Neural progenitor cell (in vitro differentiated cells): ENCODE measurements around the gene POU2AF2. TPM values are rescaled to one million over a fixed set of nuclear protein-coding genes. Genes with fewer than 3 reads are reported as not detected.

Experiments used
- DNase-seq: peaks from one replicate; pipeline ENCODE4 v3.0.0-alpha.2; 2016; ENCODE audit warnings: low spot score
- H2AFZ ChIP-seq: fragments of 200-600 bp; sonication (generic); replicated peaks from 2 replicates; pipeline ENCODE4 v1.6.1; 2016; ENCODE audit warnings: antibody characterized with exemption
- H3F3A ChIP-seq: fragments of 200-600 bp; sonication (generic); 2 replicates; pipeline ENCODE4 v1.6.1; 2016; ENCODE audit warnings: antibody characterized with exemption, low read depth
- H3K27ac ChIP-seq: fragments of 200-600 bp; sonication (generic); 2 replicates; pipeline ENCODE4 v1.5.1; 2016; ENCODE audit warnings: mild to moderate bottlenecking
- H3K27me3 ChIP-seq: fragments of 200-600 bp; sonication (generic); 2 replicates; pipeline ENCODE4 v1.6.1; 2016; ENCODE audit warnings: mild to moderate bottlenecking, moderate library complexity
- H3K36me3 ChIP-seq: fragments of 200-600 bp; sonication (generic); 2 replicates; pipeline ENCODE4 v1.5.1; 2016
- H3K4me1 ChIP-seq: fragments of 200-600 bp; sonication (generic); 2 replicates; pipeline ENCODE4 v1.6.1; 2016; ENCODE audit warnings: mixed run types
- H3K4me2 ChIP-seq: fragments of 200-600 bp; sonication (generic); 2 replicates; pipeline ENCODE4 v1.6.1; 2016
- H3K4me3 ChIP-seq: fragments of 200-600 bp; sonication (generic); 2 replicates; pipeline ENCODE4 v1.5.1; 2016
- H3K79me2 ChIP-seq: fragments of 200-600 bp; sonication (generic); 2 replicates; pipeline ENCODE4 v1.6.1; 2016; ENCODE audit warnings: low read depth
- H3K9ac ChIP-seq: fragments of 200-600 bp; sonication (generic); 2 replicates; pipeline ENCODE4 v1.6.1; 2016
- H3K9me3 ChIP-seq: fragments of 200-600 bp; sonication (generic); 2 replicates; pipeline ENCODE4 v1.5.1; 2016; ENCODE audit warnings: low read depth
- H4K20me1 ChIP-seq: fragments of 200-600 bp; sonication (generic); 2 replicates; pipeline ENCODE4 v1.6.1; 2016; ENCODE audit warnings: low read depth
- H3K27ac Mint-ChIP-seq: 3 replicates; pipeline ENCODE4 v1.8.0; 2021; ENCODE audit warnings: mixed read lengths
- H3K27me3 Mint-ChIP-seq: 2 replicates; pipeline ENCODE4 v1.8.0; 2022; ENCODE audit warnings: low read depth, mild to moderate bottlenecking, inconsistent platforms, moderate library complexity, mixed read lengths; ENCODE audit not compliant: insufficient read depth
- H3K36me3 Mint-ChIP-seq: 3 replicates; pipeline ENCODE4 v1.8.0; 2021; ENCODE audit warnings: mixed read lengths
- H3K4me1 Mint-ChIP-seq: 3 replicates; pipeline ENCODE4 v1.8.0; 2021; ENCODE audit warnings: mixed read lengths
- H3K4me3 Mint-ChIP-seq: 3 replicates; pipeline ENCODE4 v1.8.0; 2021; ENCODE audit warnings: mild to moderate bottlenecking, moderate library complexity, mixed read lengths
- H3K9me3 Mint-ChIP-seq: 3 replicates; pipeline ENCODE4 v1.8.0; 2020; ENCODE audit warnings: mixed read lengths
- CTCF ChIP-seq: fragments of 200-600 bp; sonication (generic); IDR thresholded peaks from 2 replicates; pipeline ENCODE4 v1.5.1; 2017; ENCODE audit warnings: antibody characterized with exemption, mild to moderate bottlenecking
- EZH2 ChIP-seq: fragments of 200-600 bp; sonication (generic); IDR thresholded peaks from 2 replicates; pipeline ENCODE4 v1.6.1; 2017; ENCODE audit warnings: antibody characterized with exemption, mild to moderate bottlenecking, moderate library complexity
- EZH2phosphoT487 ChIP-seq: fragments of 200-600 bp; sonication (generic); IDR thresholded peaks from 2 replicates; pipeline ENCODE4 v1.6.1; 2017; ENCODE audit warnings: antibody characterized with exemption
- total RNA-seq: library from RNA; depleted of rRNA; stranded (reverse); fragments of >200 nt; gene quantifications from 2 replicates; pipeline ENCODE4 v1.2.3, GENCODE V29; 2015; ENCODE audit warnings: low replicate concordance

POU2AF2 gene
- total RNA-seq, 1 donor from 2014 or later, result not detected

- H3K27ac Mint-ChIP-seq, result no peak overlapping the region
Observed at GRCh38 chr11:111320728-111321568, 75.4 kb downstream of the POU2AF2 start.

GRCh38 chr11:111322534-111322933 is 77.0 kb downstream of the POU2AF2 start:
- no peaks in the 10 kb centered on the region for H4K20me1 ChIP-seq
- H3K4me1 Mint-ChIP-seq, result peaks cover 31% of the 10 kb centered on the region
- no peaks in the 10 kb centered on the region for H3K79me2 ChIP-seq
- H3K36me3 Mint-ChIP-seq, result peaks cover 1% of the 10 kb centered on the region
- no peaks in the 10 kb centered on the region for H3K36me3 ChIP-seq
- no peak overlapping the region for H3K27ac Mint-ChIP-seq
- no peaks in the 10 kb centered on the region for H3K27me3 ChIP-seq
- no peak overlapping the region for H3K4me3 Mint-ChIP-seq
- no peaks in the 10 kb centered on the region for H3K9me3 Mint-ChIP-seq
- peaks cover 4% of the 10 kb centered on the region for H3K27me3 Mint-ChIP-seq
- H3F3A ChIP-seq, result no peaks in the 10 kb centered on the region
- H3K27ac ChIP-seq, result no peak overlapping the region
- H3K9ac ChIP-seq, result no peak overlapping the region
- H2AFZ ChIP-seq, result no peak overlapping the region
- no peak for DNase-seq
- H3K4me1 ChIP-seq, result no peaks in the 10 kb centered on the region
- H3K9me3 ChIP-seq, result no peaks in the 10 kb centered on the region
- TF ChIP-seq EZH2phosphoT487 (no peak), CTCF (no peak), EZH2 (no peak)
- no peak overlapping the region for H3K4me2 ChIP-seq
- no peak overlapping the region for H3K4me3 ChIP-seq

More at GRCh38 chr11:111320728-111321568, 75.4 kb downstream of the POU2AF2 start:
- peak overlapping the region; percentile 3 for H2AFZ ChIP-seq
- Mint-ChIP-seq H3K27me3 (peaks cover 2% of the 10 kb centered on the region), H3K4me3 (no peak overlapping the region), H3K9me3 (peaks cover 1% of the 10 kb centered on the region), H3K4me1 (peaks cover 30% of the 10 kb centered on the region), H3K36me3 (no peaks in the 10 kb centered on the region)
- H3K4me3 ChIP-seq, result no peak overlapping the region
- no peaks in the 10 kb centered on the region for H3K79me2 ChIP-seq
- no peaks in the 10 kb centered on the region for H3K9me3 ChIP-seq
- H3K4me2 ChIP-seq, result no peak overlapping the region
- H3K9ac ChIP-seq, result no peak overlapping the region
- no peaks in the 10 kb centered on the region for H3K36me3 ChIP-seq
- no peaks in the 10 kb centered on the region for H3K27me3 ChIP-seq
- H3K27ac ChIP-seq, result no peak overlapping the region
- no peaks in the 10 kb centered on the region for H3K4me1 ChIP-seq
- no peak for TF ChIP-seq CTCF
- no peak for TF ChIP-seq EZH2phosphoT487
- no peak for TF ChIP-seq EZH2
- no peaks in the 10 kb centered on the region for H4K20me1 ChIP-seq
- H3F3A ChIP-seq, result no peaks in the 10 kb centered on the region
- DNase-seq, result peak; percentile 15

GRCh38 chr11:111324277-111324720 is 78.8 kb downstream of the POU2AF2 start:
- no peak overlapping the region for H3K27ac ChIP-seq

More at GRCh38 chr11:111324277-111324720, 78.8 kb downstream of the POU2AF2 start:
- H3K79me2 ChIP-seq, result no peaks in the 10 kb centered on the region
- H3K4me2 ChIP-seq, result no peak overlapping the region
- H3K9me3 ChIP-seq, result no peaks in the 10 kb centered on the region
- Mint-ChIP-seq H3K27me3 (peaks cover 5% of the 10 kb centered on the region), H3K27ac (no peak overlapping the region), H3K9me3 (no peaks in the 10 kb centered on the region), H3K4me3 (no peak overlapping the region), H3K36me3 (peaks cover 1% of the 10 kb centered on the region), H3K4me1 (peaks cover 34% of the 10 kb centered on the region)
- H3K36me3 ChIP-seq, result no peaks in the 10 kb centered on the region
- DNase-seq, result no peak
- no peak overlapping the region for H3K9ac ChIP-seq
- H2AFZ ChIP-seq, result no peak overlapping the region
- H3K27me3 ChIP-seq, result no peaks in the 10 kb centered on the region
- H3F3A ChIP-seq, result no peaks in the 10 kb centered on the region
- H3K4me1 ChIP-seq, result no peaks in the 10 kb centered on the region
- no peaks in the 10 kb centered on the region for H4K20me1 ChIP-seq
- TF ChIP-seq EZH2phosphoT487 (no peak), CTCF (no peak), EZH2 (no peak)
- no peak overlapping the region for H3K4me3 ChIP-seq
